ENCODE data around the gene CAPN11.

DNA sequence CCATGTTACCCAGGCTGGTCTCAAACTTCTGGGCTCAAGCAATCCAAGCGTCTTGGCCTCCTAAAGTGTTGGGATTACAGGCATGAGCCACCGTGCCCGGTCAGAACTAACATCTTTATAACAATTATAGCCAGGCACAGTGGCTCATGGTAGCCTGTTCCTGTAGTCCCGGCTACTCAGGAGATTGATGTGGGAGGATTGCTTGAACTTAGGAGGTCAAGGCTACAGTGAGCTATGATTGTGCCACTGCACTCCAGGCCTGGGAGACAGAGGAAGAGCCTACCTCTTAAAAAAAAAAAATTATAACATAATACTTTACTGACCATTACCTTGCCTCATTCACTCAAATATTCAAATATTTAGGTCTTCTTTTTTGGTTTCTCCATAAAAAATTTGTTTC lies 41.3 kb downstream of the CAPN11 start:
- TF ChIP-seq CTCF (IDR thresholded peaks at IDR 0.05) (no peak), EP300 (IDR thresholded peaks at IDR 0.05) (no peak)
